Activated CD8-positive, alpha-beta memory T cell treated with anti-CD3 and anti-CD28 coated beads for 1 hour (primary cell): ENCODE data around the gene FHIT.

Experiments
- DNase-seq, 2 donors: peaks; one replicate each; pipeline ENCODE4 v3.0.0-alpha.2; 2020; ENCODE audit warnings: low read depth in 1 of 2; ENCODE audit errors: extremely low read depth in 1 of 2

Gene FHIT

DNA sequence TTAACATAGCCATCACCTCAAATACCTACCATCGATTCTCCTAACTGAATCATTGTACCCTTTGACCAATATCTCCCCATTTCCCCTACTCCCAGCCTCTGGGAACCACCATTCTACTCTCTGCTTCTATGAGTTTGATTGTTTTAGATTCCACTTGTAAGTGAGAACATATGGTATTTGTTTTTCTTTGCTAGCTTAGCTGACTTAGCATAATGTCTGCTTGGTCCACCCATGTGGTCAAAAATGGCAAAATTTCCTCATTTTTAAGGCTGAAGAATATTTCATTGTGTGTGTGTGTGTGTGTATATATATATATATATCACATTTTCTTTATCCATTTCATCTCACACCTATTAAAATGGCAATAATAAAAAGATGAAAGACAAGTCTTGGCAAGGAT is 469.3 kb downstream of the FHIT start:
- no peak for DNase-seq

DNA sequence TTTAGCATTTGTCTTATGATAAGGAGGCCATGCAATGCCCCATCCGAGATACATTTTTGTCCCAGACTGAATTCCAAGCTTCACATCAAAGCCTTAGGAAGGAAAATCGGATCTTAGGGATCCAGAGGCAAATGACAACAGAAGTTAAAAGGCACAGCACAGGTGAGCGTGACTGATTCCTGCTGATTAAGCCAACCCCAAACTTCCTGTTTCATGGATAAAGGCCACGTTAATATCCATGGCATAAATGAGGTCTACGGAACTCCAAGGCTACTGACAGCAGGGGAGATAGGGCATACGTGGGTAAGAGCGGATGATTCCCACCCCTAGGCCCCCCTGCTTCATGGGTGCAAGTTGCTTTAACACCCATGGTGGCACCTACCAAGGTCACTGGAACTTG is 471.6 kb downstream of the FHIT start:
- no peak for DNase-seq

DNA sequence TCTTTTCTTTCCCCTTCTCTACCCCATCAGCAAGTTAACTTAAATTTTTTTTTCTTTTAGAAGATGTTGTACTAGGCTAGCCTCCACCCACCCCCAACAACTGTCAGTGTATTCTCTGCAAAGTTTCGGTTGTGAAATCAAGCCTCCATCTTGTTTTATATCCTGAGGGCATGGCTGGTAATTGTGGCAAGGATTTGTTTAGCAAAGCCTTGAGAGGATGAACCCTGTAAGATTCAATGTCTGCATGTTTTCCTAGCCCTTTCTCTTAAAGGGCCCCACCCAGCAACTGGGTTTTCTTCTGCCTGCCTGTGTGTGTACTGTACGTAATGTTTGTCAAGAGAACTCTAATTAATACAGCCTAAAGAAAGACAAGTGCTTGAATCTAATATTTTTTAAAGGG is 475.3 kb downstream of the FHIT start:
- DNase-seq, result no peak

DNA sequence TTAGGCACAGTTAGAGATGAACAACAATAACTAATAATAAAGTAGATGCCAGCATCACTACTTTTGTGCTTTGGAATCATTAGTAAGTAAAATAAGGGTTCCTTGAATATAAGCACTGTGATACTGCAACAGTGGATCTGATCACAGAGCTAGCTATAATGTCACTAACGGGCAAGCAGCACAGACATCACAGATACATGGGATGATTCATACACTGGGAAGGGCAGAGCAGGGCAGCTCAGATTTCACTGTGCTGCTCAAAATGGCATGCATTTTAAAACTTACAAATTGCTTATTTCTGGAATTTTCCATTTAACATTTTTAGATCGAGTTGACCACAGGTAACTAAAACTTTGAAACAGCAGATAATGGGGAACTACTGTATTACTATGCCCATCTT is 476.6 kb downstream of the FHIT start:
- no peak for DNase-seq

DNA sequence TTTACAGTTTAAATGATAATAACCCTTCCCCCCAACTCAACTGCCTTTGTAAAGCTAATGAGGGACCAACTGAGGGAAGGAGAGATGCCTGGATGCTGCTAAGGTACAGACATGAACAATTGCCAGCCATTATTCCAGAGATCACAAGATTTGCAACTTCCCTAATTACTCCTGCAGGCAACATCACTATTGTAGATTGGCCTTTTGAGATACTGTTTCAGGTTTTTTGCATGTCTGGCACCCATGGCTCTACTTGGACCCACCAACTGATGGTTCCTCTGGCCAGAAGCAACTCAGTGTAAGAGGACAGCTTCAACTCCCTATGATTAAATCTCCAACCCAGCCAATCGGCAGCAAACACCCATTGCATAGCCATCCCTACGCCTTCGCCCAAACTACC is 478.7 kb downstream of the FHIT start:
- DNase-seq, result no peak

DNA sequence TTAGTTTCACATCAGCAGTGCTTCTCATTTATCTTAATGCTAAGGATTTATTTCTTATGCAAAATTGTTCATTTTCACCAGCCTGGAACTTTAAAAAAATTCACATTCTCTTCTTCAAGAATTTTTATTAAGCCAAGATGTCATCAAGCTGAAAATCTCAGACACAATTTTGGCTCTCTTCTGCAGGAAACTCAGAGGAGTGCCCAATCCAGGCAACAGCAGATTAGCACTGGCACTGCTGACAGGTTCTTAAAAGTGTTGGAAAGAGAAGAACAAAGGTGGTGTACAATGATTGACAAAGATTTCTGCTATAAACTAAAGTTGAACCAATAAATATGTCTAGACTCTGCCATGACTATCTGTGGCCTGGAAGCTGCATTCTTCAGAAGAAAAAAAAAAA is 479.5 kb downstream of the FHIT start:
- DNase-seq, result no peak

DNA sequence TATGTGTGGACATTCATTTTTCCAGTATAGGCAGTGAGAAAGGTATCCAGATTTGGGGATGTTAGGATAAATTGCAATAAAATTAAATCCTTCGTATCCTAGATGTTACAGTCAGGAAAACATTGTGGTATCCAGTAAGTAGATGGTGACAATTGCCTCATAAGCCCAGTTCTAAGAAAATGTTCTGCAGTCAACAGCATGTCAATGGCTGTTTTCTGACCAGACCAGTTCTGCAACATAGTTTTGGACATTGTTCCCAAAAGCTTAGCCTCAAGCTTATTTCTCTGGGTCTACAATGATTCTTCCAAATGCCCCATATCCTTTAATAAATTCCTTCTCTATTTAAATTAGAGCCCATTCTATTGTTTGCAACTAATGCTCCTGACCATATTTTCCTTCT is 480.7 kb downstream of the FHIT start:
- DNase-seq, result no peak

DNA sequence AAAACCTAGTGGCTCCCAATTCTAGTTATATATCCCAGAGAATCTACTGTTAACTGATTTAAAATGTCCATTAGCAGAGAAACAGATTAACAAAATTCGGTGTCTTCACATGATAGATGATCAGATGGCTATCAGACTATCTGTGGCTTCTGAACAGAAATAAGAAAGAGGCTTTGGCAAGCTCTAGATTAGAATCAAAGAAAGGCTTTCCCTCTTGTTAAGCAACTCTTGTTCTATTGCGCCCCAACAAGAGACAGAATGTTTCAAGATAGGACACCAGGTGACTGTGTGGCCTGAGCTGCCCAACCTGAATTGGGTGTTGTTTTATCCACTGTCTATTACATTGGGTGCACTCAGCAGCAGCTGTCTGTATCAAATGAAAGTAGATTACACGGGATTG is 483.7 kb downstream of the FHIT start:
- no peak for DNase-seq

DNA sequence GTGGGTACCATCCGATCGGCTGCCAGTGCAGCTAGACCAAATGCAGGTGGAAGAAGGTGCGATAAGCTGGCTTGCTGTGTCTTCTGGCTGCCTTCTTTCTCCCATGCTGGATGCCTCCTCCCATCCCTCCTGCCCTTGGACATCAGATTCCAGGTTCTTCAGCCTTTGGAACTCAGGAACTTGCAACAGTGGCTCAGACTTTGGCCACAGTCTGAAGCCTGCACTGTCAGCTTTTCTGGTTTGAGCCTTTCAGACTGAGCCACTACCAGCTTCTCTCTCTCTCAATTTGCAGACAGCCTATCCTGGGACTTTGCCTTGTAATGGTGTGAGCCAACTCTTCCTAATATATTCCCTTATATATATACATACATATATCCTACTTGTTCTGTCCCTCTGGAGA is 485.5 kb downstream of the FHIT start:
- DNase-seq, result no peak

DNA sequence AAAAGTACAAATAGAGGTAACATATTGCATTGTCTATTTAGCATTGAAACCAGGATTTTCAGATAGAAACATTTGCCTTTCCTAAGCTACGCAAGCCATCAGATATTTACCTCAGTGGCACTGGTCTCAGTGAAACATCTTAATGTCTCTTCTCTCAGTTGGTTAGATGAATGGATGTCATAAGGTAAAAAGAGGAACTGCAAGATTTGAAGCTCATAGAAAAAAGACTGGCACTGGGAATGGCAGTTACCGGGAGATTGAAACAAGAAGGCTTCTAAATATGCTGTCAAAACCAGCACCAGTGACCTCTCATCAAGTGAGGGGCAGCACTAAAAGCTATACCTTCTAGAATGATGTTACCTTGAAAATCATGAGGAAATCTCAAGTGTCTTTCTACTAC is 486.4 kb downstream of the FHIT start:
- DNase-seq, result no peak

DNA sequence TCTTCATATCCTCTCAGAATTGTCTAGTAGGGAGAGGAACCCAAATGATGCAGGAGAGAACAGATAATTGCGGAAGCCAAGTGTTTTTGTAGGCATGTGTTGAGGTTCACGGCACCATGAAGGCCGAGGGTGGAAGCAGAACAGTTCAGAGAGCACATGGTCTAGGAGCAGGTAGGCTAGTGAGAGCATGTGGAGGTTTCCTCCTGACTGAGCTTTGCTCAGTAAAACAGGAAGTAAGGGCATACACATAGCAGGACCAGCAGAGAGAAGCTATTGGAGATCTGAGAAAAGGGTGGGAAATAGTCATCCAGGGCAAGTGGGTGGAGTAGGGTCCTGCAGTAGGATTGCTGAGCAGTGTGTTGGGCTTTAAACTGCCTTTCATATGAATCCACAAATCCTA is 491.1 kb downstream of the FHIT start:
- DNase-seq, result no peak

DNA sequence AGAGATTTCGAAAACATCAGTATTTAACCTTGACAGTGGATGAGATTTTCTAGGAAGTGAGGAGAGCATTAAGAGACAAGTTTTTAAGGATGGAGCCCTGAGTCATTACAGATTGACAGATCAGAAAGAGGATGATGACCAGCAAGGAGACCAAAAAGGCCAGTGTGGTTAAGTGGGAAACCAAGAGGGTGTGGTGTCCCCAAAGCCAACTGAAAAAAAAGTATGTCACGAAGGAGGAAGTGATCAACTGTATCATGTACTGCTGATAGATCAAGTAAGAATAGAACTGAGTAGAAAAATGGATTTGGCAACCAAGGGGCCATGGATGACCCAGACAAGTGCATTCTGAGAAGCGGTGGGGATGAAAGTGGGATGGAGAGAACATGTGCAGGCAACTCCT is 491.8 kb downstream of the FHIT start:
- no peak for DNase-seq

DNA sequence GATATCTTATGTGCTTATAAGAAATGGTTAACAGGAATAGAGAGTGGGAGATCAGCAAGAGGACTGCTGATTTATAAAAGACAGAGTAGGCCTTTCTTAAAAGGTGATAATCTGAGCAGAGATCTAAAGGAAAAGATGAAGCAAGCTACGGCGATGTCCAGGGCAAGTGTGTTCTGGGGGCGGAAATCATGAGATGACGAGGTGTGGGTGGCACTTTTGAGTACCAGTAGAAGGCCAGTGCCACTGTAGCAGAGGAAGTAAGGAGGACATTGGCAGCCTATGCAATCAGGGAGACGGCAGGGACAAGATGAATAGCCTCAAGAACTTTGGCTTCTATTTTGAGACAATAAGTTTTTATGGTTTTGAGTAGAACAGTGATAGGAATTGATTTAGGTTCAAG is 492.4 kb downstream of the FHIT start:
- DNase-seq, result no peak

DNA sequence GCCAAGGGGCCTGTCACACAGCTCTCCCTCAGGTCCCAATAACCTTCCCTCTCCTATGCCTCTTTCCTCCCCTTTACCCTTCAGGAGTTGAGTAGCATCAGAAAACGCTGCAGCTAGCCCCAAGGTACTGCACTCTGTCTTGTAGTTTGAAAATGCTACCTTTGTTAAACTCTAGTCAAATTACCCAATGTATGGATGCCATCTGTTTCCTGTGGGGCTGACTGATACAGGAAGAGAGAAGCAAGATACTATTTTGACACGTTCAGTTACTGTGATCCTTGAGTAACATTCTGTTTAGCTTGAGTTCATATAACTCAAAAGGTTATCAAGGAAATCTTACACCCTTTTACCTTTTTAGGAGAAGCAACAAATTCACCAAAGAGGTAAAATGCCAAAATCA is 493.1 kb downstream of the FHIT start:
- no peak for DNase-seq

DNA sequence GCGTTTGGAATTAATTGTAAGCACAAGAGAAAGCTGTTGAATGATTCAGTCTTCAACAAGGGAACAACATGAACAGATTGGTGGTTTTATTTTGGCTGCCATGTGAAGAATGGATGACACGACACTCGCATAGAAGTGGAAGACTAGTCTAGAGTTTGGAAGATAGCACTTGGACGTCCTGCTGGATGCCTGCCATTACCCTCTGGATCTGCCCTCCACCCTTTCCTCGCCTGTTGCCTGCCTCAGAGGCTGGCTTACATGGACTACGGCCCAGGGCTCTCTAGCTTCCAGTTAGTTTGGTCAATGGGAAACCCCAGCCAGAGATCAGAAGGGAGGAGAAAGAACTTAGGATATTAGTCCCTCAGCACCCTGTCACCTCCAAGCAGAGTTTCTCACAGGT is 493.5 kb downstream of the FHIT start:
- no peak for DNase-seq

DNA sequence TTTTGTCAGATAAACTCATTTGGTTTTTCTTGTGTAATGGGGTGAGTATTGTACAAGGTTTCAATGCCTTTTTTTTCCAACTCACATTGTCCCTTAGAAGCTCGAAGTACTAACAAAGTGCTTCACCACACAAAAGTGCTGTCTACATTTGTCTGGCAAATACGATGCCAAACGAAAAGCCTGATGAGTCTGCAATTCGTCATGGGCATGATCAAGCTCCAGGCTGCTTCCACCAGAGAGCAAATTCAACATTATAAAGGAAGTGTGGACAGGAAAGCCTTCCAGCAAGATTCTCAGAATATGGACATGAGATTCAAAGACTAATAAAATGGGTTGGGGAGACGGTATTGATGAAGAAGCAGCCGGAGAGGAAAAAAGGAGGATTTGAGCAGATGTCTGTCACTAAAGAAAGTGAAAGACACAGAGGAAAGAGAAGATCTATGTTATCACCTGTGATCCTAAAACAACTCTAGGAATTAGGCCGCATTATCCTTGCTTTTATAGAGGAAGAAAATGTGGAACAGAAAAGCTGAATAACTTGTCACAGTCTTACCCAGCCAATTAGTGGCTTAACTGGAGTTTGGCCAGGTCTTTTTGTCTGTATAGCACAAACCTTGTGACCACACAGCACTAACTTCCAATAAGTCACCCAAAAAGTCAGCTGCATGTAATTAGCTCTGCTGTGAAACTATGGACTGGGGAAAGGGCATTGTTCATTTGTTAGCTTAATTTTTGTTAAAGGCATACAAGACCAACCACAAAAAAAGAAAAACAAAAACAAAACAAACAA is 494.8 kb downstream of the FHIT start:
- no peak for DNase-seq

DNA sequence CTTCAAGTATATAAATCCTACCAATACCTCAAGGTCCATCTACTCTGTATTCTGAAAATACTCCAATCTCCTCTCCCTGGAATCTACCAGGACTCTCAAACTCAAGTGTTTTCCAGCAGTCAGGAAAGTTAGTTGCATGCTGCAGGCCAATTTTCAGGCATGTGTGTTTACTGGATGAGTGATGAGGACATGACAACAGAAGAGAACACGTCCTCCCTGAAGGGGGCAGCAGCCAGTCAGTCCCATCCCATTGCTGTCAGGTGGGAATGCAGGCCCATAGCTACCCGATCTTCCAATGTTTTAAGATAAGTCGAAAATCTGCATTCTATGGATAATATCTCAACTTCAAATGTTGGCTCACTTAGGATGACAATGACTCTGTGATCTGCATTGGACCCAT is 496.2 kb downstream of the FHIT start:
- no peak for DNase-seq

DNA sequence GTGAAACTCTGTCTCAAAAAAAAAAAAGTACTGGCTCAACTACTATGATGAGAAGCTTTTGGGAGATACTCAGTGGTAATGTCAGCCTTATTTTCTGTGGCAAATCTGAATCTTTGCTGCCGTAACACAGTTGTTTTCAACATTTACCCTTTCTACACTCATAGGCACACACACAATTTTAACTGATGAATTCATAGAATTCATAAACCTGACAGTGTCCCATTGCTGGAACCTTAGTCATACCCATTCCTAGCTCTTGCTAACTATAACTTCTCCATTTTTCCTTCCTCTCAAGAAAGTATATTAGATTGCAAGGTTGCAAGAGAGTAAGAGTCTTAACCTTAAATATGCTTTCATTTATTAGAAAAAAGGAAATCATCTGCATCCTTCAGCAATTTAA is 496.6 kb downstream of the FHIT start:
- no peak for DNase-seq

DNA sequence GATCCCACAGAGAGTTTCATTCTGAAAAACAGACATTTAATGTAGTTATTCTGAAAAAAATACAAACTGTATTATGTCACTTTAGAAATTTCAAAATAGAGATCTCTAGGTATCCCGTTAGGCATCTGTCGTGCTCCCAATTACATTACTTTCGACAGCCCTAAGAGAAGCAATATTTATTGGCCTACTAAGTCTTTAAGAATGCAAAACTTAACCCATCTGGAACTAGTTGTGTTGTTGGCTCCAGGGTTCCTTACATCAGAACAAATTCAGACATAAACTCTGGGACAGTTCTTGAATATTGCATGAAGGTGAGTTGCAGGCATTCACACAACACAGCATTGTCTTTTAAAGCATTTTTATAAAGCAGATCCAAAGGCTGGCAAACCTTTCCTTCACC is 498.4 kb downstream of the FHIT start:
- no peak for DNase-seq

DNA sequence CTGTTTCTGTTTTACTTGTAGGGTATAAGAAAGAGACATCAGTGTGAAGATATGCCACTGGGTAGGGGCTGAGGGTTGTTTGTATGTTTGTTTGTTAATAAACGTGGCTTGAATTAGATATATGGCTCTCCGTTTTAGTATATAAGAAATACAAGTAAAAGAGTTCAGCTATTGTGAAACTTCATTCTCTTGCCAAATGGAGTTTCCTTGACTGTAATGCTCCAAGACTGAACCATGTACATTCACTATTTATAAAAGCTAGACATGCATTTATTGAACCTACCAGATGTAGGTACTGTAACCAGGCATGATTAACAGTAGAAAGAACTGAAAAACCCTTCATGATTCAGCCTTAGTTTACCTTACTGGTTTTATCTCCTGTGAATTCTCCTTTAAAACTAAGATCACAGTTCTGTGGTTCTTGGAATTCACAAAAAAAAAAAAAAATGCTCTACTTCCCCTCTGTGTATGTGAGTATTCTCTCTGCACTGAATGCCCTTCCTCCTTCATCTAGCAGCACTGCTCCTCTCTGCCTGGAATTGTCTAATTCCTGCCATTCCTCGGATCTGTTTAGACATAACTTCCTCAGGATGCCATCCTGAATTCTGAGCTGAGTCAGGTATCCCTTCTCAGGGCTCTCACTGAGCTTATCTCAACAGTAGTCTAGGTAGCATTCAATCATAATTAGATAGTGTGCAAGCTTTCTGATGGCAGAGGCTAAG is 504.4 kb downstream of the FHIT start:
- no peak for DNase-seq

DNA sequence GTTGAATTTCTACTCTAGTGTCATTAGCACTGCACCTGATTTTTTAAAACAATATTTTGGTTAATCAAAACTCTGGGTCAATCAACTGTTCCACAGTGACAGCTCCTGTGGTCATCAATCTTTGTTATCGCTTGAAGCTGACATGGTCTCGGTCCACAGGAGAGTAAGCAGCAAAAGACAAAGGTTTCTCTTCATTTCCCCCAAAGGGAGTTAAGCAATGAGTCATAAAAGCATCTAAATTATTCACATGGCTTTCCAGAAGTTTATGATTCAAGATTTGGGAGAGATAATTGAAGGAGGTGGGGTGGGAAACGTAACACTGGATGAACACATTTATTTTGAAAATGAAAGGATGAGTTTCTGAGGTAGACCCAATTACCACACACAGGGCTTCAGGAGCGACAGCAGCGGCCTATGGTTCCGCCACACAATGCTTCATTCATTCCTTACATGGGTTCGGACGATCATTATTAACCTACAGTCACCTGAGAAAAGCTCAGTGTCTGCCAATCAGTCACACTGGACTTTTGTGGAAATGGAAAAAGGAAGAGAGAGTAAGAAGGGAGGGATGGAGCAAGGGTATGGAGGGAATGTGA is 505.1 kb downstream of the FHIT start:
- DNase-seq, result no peak

DNA sequence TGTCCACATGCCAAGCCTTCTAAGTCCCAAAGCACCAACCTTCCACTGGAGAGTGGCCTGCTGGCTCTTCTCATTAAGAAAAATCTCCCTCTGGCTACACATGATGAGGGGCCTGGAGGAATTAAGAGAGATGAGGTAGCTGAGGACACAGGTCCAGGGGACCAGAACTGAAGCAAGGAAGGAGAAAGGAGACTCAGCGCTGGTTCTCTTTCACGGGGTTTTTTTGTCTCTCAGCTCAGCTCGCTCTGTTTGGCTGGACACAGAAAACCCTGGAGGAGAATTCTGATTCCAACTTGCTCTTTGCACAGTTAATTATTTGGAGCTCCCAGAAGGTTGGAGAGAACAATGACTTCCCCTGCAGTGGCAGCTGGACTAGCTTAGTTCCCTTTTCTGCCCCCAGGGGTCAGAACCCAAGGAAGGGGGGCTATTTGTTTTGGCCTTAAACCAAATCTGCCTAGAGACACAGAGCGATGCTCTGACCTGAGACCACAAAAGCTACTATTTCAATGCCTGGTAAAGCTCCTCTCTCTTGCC is 507.6 kb downstream of the FHIT start:
- DNase-seq, result no peak
